Neutrophil (primary cell): ENCODE data around the gene ZNF622.

ENCODE experiments used
- H3K27ac ChIP-seq: fragments of 200-600 bp; sonication (generic); 2 replicates; pipeline ENCODE4 v1.5.1; 2016; ENCODE audit warnings: mild to moderate bottlenecking, moderate library complexity
- H3K27me3 ChIP-seq: fragments of 200-600 bp; sonication (generic); 2 replicates; pipeline ENCODE4 v1.6.0; 2016; ENCODE audit warnings: mild to moderate bottlenecking
- H3K36me3 ChIP-seq: fragments of 200-600 bp; sonication (generic); 2 replicates; pipeline ENCODE4 v1.5.1; 2017
- H3K4me1 ChIP-seq, 2 experiments: fragments of 200-600 bp in 1 of 2; sonication (generic) in 1 of 2; 1 replicate in 1 of 2; 2 replicates in 1 of 2; pipeline versions ENCODE4 v1.5.1 to v1.6.1; 2013 to 2016; ENCODE audit warnings: low read depth in 1 of 2, low read length in 1 of 2, mild to moderate bottlenecking in 1 of 2, moderate library complexity in 1 of 2; ENCODE audit not compliant: control insufficient read depth in 1 of 2, insufficient read depth in 1 of 2
- H3K4me3 ChIP-seq, 2 experiments: fragments of 200-600 bp in 1 of 2; sonication (generic) in 1 of 2; 1 replicate in 1 of 2; 2 replicates in 1 of 2; pipeline ENCODE4 v1.5.1; 2013 to 2016; ENCODE audit warnings: low read depth in 1 of 2, low read length in 1 of 2, mild to moderate bottlenecking in 1 of 2, moderate library complexity in 1 of 2
- H3K9me3 ChIP-seq: fragments of 200-600 bp; sonication (generic); 2 replicates; pipeline ENCODE4 v1.5.1; 2016
- TF ChIP-seq, protein P1 (sequence below): fragments of 200-600 bp; sonication (generic); IDR thresholded peaks from 2 replicates; pipeline ENCODE4 v1.5.1; 2016; ENCODE audit warnings: antibody characterized with exemption

Gene ZNF622

DNA sequence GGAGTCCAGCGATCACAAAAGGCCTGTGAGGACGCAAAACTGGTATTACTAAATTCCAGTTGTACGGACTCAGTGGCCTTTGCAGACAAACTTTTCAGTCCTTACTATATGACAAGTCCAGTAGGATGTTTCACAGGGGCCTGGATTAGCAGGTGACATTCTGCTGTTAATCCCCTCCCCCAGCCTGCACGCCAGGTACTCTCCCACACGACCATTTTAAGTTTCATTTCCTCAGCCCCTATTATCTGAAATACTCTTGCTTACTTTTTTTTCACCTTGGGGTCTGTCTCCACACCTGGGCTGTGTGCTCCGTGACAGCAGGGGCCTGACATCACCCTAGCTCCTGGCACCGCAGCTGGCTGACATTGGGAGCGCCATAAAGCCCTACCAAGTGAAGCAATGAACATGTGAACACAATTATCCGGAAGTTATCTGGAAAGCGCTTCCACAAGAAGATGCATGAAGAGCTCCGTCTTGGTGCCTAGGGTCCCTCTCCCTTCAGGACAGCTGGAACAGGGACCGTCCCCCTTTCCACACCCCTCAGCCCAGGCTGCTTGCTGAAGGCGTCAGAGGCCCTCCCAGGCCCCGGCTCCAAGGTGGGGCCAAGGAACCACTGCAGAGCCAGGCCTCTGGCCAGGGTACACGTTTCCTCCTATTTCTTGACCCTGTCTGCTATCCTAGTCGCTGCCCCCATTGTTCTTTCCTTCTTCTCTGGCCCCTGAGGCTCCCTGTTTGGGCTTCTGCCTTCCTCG is 39.7 kb upstream of the ZNF622 start:
- Histone ChIP-seq H3K36me3 (no peaks in the 10 kb centered on the region), H3K27ac (no peak overlapping the region), H3K4me3 (no peak overlapping the region), H3K9me3 (no peaks in the 10 kb centered on the region), H3K4me1 (peaks cover 21 to 30% of the 10 kb centered on the region in 2 experiments), H3K27me3 (no peaks in the 10 kb centered on the region)
- TF ChIP-seq, protein P1, sequence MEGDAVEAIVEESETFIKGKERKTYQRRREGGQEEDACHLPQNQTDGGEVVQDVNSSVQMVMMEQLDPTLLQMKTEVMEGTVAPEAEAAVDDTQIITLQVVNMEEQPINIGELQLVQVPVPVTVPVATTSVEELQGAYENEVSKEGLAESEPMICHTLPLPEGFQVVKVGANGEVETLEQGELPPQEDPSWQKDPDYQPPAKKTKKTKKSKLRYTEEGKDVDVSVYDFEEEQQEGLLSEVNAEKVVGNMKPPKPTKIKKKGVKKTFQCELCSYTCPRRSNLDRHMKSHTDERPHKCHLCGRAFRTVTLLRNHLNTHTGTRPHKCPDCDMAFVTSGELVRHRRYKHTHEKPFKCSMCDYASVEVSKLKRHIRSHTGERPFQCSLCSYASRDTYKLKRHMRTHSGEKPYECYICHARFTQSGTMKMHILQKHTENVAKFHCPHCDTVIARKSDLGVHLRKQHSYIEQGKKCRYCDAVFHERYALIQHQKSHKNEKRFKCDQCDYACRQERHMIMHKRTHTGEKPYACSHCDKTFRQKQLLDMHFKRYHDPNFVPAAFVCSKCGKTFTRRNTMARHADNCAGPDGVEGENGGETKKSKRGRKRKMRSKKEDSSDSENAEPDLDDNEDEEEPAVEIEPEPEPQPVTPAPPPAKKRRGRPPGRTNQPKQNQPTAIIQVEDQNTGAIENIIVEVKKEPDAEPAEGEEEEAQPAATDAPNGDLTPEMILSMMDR = no peak

GRCh38 chr5:16504571-16504970 is 39.0 kb upstream of the ZNF622 start:
- no peak overlapping the region for H3K27ac ChIP-seq
- TF ChIP-seq, protein P1 = no peak
- no peak overlapping the region for H3K4me3 ChIP-seq
- no peaks in the 10 kb centered on the region for H3K27me3 ChIP-seq
- H3K9me3 ChIP-seq = no peaks in the 10 kb centered on the region
- H3K4me1 ChIP-seq = peaks cover 18 to 23% of the 10 kb centered on the region in 2 experiments
- no peaks in the 10 kb centered on the region for H3K36me3 ChIP-seq

DNA sequence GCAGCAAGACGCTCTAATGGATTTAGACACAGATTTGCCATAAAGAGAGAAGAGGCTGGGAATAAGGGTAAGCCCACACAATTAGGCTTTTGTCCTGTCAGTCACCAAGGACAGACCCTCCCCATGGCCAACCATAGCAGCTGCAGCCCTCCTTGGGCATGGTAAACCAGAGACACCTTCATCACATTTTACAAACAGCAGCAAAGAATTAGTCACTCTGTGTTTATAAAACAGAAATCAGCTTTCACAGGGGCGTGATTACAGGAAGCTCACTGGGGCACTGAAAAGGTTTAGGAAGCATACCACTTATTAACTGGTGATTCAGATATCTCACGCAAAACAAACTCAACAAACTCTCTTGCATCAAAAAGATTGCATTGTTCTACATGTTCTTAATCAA is 37.3 kb upstream of the ZNF622 start:
- no peaks in the 10 kb centered on the region for H3K27me3 ChIP-seq
- H3K36me3 ChIP-seq = no peaks in the 10 kb centered on the region
- TF ChIP-seq, protein P1 = no peak
- no peaks in the 10 kb centered on the region for H3K9me3 ChIP-seq
- no peak overlapping the region for H3K4me3 ChIP-seq
- no peak overlapping the region for H3K27ac ChIP-seq
- H3K4me1 ChIP-seq = peaks cover 2 to 5% of the 10 kb centered on the region in 2 experiments

DNA sequence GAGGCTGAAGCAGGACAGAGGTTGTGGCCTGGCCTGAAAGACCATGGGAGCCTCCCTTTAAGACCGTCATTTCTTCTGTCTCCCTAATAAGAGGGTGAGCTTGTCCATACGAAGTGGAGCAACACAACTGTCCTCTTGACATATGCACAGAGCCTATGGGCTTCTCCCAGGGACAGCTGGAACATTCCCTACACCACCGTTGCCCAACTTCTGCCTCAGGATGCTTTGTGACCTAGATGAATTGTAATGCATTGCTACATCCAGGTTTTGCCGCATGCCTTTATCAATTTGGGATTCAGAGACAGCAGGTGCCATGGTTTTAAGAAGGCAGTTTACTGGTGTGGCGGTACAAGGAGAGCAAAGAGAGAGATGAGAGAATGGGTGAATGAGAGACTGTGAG is 34.4 kb upstream of the ZNF622 start:
- H3K4me1 ChIP-seq = peaks cover 0 to 3% of the 10 kb centered on the region in 2 experiments

DNA sequence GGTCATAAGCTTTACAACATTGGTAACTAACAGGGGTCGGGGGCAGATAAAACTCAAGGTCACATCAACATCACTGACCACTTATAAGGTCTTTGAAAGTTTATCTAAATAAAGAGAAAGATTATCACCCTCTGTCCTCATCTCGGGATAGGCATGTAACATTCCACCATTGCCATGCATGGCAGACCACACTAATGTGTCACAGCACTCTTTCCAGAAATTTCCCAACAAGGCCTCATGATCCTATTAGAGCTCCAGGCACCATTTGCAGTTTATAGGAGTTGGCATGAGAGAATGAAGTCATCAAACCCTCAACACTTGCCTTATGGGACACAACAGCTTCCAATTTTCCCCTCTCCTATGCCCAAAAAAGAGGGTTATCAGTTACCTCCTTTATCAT is 31.9 kb upstream of the ZNF622 start:
- no peak overlapping the region for H3K4me3 ChIP-seq
- TF ChIP-seq, protein P1 = no peak
- H3K27ac ChIP-seq = no peak overlapping the region
- no peaks in the 10 kb centered on the region for H3K9me3 ChIP-seq
- no peaks in the 10 kb centered on the region for H3K27me3 ChIP-seq
- no peaks in the 10 kb centered on the region for H3K36me3 ChIP-seq
- peaks cover 0 to 3% of the 10 kb centered on the region in 2 experiments for H3K4me1 ChIP-seq

More for the DNA sequence above, 34.4 kb upstream of the ZNF622 start:
- Histone ChIP-seq H3K9me3 (no peaks in the 10 kb centered on the region), H3K4me3 (no peak overlapping the region), H3K36me3 (no peaks in the 10 kb centered on the region), H3K27ac (no peak overlapping the region), H3K27me3 (no peaks in the 10 kb centered on the region)
- TF ChIP-seq, protein P1 = no peak
